ENCODE measurements around the gene ACTR1A.

DNA sequence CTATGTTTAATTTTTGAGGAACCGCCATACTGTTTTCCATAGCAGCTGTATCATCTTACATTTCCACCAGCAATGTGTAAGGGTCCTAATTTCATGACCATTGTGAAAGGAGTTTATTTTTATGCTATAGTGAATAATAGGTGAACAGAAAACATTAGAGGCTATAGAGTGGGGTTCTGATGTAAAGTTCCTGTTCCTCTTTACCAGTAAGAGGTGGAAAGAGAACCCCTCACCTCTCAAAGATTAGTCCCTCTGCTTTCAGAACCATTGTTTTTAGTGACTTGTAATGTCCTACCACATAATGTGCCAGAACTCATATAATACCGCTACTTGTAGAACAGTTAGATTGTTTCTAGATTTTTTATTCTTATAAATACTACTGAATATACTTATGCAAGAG is 35.4 kb upstream of the ACTR1A start:
- TF ChIP-seq, protein P1, sequence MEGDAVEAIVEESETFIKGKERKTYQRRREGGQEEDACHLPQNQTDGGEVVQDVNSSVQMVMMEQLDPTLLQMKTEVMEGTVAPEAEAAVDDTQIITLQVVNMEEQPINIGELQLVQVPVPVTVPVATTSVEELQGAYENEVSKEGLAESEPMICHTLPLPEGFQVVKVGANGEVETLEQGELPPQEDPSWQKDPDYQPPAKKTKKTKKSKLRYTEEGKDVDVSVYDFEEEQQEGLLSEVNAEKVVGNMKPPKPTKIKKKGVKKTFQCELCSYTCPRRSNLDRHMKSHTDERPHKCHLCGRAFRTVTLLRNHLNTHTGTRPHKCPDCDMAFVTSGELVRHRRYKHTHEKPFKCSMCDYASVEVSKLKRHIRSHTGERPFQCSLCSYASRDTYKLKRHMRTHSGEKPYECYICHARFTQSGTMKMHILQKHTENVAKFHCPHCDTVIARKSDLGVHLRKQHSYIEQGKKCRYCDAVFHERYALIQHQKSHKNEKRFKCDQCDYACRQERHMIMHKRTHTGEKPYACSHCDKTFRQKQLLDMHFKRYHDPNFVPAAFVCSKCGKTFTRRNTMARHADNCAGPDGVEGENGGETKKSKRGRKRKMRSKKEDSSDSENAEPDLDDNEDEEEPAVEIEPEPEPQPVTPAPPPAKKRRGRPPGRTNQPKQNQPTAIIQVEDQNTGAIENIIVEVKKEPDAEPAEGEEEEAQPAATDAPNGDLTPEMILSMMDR (IDR thresholded peaks at IDR 0.05), result no peak
- TF ChIP-seq POLR2A (IDR thresholded peaks at IDR 0.05), result no peak
